ENCODE data around the gene IFNG.

IFNG gene

GRCh38 chr12:68117661-68118060 is 41.9 kb downstream of the IFNG start:
- DNase-seq (ENCODE audit: low read depth, low spot score), result no peak
- Histone ChIP-seq H3K4me1 (ENCODE audit: control insufficient read depth, insufficient read depth, low read length) (0 out of 2 replicates have a peak, but pooled peaks cover 2% of the 10 kb centered on the region), H3K27ac (ENCODE audit: low read length) (no peak overlapping the region), H3K4me3 (ENCODE audit: low read length) (no peak overlapping the region), H3K36me3 (ENCODE audit: control insufficient read depth, insufficient read depth, low read length) (no peaks in the 10 kb centered on the region), H3K27me3 (ENCODE audit: control insufficient read depth, insufficient read depth, low read length) (no peaks in the 10 kb centered on the region), H3K9me3 (ENCODE audit: control insufficient read depth, insufficient read depth, low read length) (no peaks in the 10 kb centered on the region)
- WGBS (ENCODE audit: insufficient coverage, insufficient read length), result no CpG with 5 or more reads among the region's 3 CpGs

DNA sequence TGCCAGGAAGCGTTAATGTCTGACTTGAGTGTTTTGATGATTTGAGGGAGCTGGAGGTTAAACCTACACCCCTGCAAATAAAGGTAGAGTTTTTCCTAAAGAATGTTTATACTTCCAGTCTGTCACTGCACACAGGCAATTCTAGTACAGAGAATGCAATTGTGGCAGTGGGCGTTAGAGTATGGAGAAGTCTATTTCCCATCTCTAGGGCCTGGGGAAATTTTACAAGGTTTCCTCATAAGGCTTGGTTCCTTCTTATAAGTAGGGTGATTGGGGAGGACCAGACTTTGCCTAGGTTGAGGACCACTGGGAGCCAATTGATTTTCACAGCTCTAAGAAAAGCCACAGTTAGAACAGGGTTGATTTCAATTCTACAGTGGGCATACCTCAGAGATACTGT is 44.3 kb downstream of the IFNG start:
- 0 out of 2 replicates have a peak, but pooled peaks cover 2% of the 10 kb centered on the region for H3K4me1 ChIP-seq (ENCODE audit: control insufficient read depth, insufficient read depth, low read length)
- H3K4me3 ChIP-seq (ENCODE audit: low read length), result no peak overlapping the region
- H3K27ac ChIP-seq (ENCODE audit: low read length), result no peak overlapping the region
- no peaks in the 10 kb centered on the region for H3K27me3 ChIP-seq (ENCODE audit: control insufficient read depth, insufficient read depth, low read length)
- no peaks in the 10 kb centered on the region for H3K9me3 ChIP-seq (ENCODE audit: control insufficient read depth, insufficient read depth, low read length)
- no CpG with 5 or more reads among the region's 2 CpGs for WGBS (ENCODE audit: insufficient coverage, insufficient read length)
- DNase-seq (ENCODE audit: low read depth, low spot score), result no peak
- no peaks in the 10 kb centered on the region for H3K36me3 ChIP-seq (ENCODE audit: control insufficient read depth, insufficient read depth, low read length)

- H3K4me1 ChIP-seq (ENCODE audit: control insufficient read depth, insufficient read depth, low read length), result 0 out of 2 replicates have a peak, but pooled peaks cover 2% of the 10 kb centered on the region
- DNase-seq (ENCODE audit: low read depth, low spot score), result no peak
- H3K4me3 ChIP-seq (ENCODE audit: low read length), result no peak overlapping the region
- no peaks in the 10 kb centered on the region for H3K36me3 ChIP-seq (ENCODE audit: control insufficient read depth, insufficient read depth, low read length)
- no CpG with 5 or more reads among the region's 6 CpGs for WGBS (ENCODE audit: insufficient coverage, insufficient read length)
- no peaks in the 10 kb centered on the region for H3K27me3 ChIP-seq (ENCODE audit: control insufficient read depth, insufficient read depth, low read length)
- no peak overlapping the region for H3K27ac ChIP-seq (ENCODE audit: low read length)
- H3K9me3 ChIP-seq (ENCODE audit: control insufficient read depth, insufficient read depth, low read length), result no peaks in the 10 kb centered on the region
Observed at GRCh38 chr12:68114606-68115005, 44.9 kb downstream of the IFNG start.

DNA sequence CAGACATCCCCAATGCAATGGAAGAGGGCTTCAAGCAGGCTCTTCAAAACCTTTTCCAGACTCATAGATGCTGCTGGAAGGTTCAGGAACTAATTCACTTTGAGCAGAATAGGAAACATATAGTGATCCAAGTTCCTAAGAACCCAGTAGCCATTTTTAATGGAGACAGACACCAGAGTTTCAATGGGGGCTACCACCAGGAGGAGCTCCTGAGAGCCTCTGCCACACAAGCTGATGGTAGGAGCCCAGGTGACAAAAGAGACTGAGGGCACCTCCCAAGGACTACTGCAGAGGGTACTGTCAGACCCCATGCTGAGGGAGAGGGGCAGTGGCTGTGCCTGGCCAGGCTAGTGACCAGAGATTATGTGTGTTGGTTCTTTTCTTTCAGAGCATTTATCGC is 45.9 kb downstream of the IFNG start:
- Histone ChIP-seq H3K9me3 (ENCODE audit: control insufficient read depth, insufficient read depth, low read length) (no peaks in the 10 kb centered on the region), H3K27ac (ENCODE audit: low read length) (no peak overlapping the region), H3K36me3 (ENCODE audit: control insufficient read depth, insufficient read depth, low read length) (no peaks in the 10 kb centered on the region), H3K27me3 (ENCODE audit: control insufficient read depth, insufficient read depth, low read length) (no peaks in the 10 kb centered on the region), H3K4me3 (ENCODE audit: low read length) (no peak overlapping the region), H3K4me1 (ENCODE audit: control insufficient read depth, insufficient read depth, low read length) (0 out of 2 replicates have a peak, but pooled peaks cover 2% of the 10 kb centered on the region)
- WGBS (ENCODE audit: insufficient coverage, insufficient read length), result no CpG with 5 or more reads among the region's 1 CpG
- DNase-seq (ENCODE audit: low read depth, low spot score), result peak; percentile 39

DNA sequence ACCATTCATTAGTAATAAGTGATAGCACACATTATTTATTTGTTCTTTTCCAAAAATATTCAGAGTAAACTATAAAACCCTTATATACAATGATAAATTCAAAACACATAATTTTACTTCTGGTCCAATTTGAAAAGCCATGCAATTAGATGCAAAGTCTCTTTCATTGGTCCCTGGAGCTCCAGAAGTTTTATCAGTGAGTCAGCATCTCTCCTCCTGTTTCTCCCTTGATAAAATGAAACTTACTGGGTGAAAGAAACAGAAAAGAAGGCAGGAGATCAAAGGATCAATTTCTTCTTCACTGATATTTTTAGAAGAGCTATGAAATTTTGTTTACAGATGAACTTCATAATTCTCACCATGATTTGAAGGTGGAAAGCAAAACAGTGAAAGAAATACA is 47.5 kb downstream of the IFNG start:
- no peaks in the 10 kb centered on the region for H3K4me1 ChIP-seq (ENCODE audit: control insufficient read depth, insufficient read depth, low read length)
- H3K4me3 ChIP-seq (ENCODE audit: low read length), result no peak overlapping the region

GRCh38 chr12:68109444-68110217 is 49.9 kb downstream of the IFNG start:
- no peaks in the 10 kb centered on the region for H3K9me3 ChIP-seq (ENCODE audit: control insufficient read depth, insufficient read depth, low read length)
- no peaks in the 10 kb centered on the region for H3K36me3 ChIP-seq (ENCODE audit: control insufficient read depth, insufficient read depth, low read length)
- no peak overlapping the region for H3K27ac ChIP-seq (ENCODE audit: low read length)
- no CpG with 5 or more reads among the region's 1 CpG for WGBS (ENCODE audit: insufficient coverage, insufficient read length)
- no peaks in the 10 kb centered on the region for H3K4me1 ChIP-seq (ENCODE audit: control insufficient read depth, insufficient read depth, low read length)
- no peak for DNase-seq (ENCODE audit: low read depth, low spot score)
- H3K27me3 ChIP-seq (ENCODE audit: control insufficient read depth, insufficient read depth, low read length), result no peaks in the 10 kb centered on the region
- H3K4me3 ChIP-seq (ENCODE audit: low read length), result no peak overlapping the region

More for the DNA sequence above, 47.5 kb downstream of the IFNG start:
- Histone ChIP-seq H3K27me3 (ENCODE audit: control insufficient read depth, insufficient read depth, low read length) (no peaks in the 10 kb centered on the region), H3K36me3 (ENCODE audit: control insufficient read depth, insufficient read depth, low read length) (no peaks in the 10 kb centered on the region), H3K27ac (ENCODE audit: low read length) (no peak overlapping the region), H3K9me3 (ENCODE audit: control insufficient read depth, insufficient read depth, low read length) (no peaks in the 10 kb centered on the region)
- no peak for DNase-seq (ENCODE audit: low read depth, low spot score)

- Histone ChIP-seq H3K9me3 (ENCODE audit: control insufficient read depth, insufficient read depth, low read length) (no peaks in the 10 kb centered on the region), H3K36me3 (ENCODE audit: control insufficient read depth, insufficient read depth, low read length) (no peaks in the 10 kb centered on the region), H3K27ac (ENCODE audit: low read length) (no peak overlapping the region), H3K4me1 (ENCODE audit: control insufficient read depth, insufficient read depth, low read length) (no peaks in the 10 kb centered on the region), H3K4me3 (ENCODE audit: low read length) (no peak overlapping the region), H3K27me3 (ENCODE audit: control insufficient read depth, insufficient read depth, low read length) (no peaks in the 10 kb centered on the region)
- DNase-seq (ENCODE audit: low read depth, low spot score), result no peak
Observed at GRCh38 chr12:68109001-68109400, 50.5 kb downstream of the IFNG start.

- no peaks in the 10 kb centered on the region for H3K27me3 ChIP-seq (ENCODE audit: control insufficient read depth, insufficient read depth, low read length)
- H3K4me3 ChIP-seq (ENCODE audit: low read length), result no peak overlapping the region
- DNase-seq (ENCODE audit: low read depth, low spot score), result no peak
- H3K27ac ChIP-seq (ENCODE audit: low read length), result no peak overlapping the region
- no CpG with 5 or more reads among the region's 1 CpG for WGBS (ENCODE audit: insufficient coverage, insufficient read length)
- H3K36me3 ChIP-seq (ENCODE audit: control insufficient read depth, insufficient read depth, low read length), result no peaks in the 10 kb centered on the region
- H3K9me3 ChIP-seq (ENCODE audit: control insufficient read depth, insufficient read depth, low read length), result no peaks in the 10 kb centered on the region
- H3K4me1 ChIP-seq (ENCODE audit: control insufficient read depth, insufficient read depth, low read length), result no peaks in the 10 kb centered on the region
Observed at GRCh38 chr12:68106660-68107059, 52.9 kb downstream of the IFNG start.

DNA sequence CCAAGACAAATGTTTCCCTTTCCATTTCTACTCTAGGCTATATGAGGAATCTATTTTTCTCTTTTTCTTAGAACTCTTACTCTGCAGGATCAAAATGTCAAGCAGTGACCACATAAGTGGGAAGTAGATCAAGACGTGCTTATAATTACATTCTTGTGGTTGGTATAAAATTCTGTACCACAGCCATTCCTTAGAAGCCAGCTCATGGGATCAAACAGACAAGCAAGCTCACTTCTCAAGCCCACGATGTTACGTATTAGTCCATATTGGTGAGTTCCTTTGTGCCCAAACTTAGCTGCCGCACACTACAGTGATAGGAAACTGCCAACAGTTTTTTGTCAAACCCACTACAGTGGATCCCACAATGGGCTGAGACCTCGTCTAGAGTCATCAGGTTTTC is 53.4 kb downstream of the IFNG start:
- WGBS (ENCODE audit: insufficient coverage, insufficient read length), result no CpG with 5 or more reads among the region's 5 CpGs
- no peaks in the 10 kb centered on the region for H3K27me3 ChIP-seq (ENCODE audit: control insufficient read depth, insufficient read depth, low read length)
- no peak overlapping the region for H3K27ac ChIP-seq (ENCODE audit: low read length)
- no peaks in the 10 kb centered on the region for H3K36me3 ChIP-seq (ENCODE audit: control insufficient read depth, insufficient read depth, low read length)
- H3K4me1 ChIP-seq (ENCODE audit: control insufficient read depth, insufficient read depth, low read length), result no peaks in the 10 kb centered on the region
- no peaks in the 10 kb centered on the region for H3K9me3 ChIP-seq (ENCODE audit: control insufficient read depth, insufficient read depth, low read length)
- no peak for DNase-seq (ENCODE audit: low read depth, low spot score)
- no peak overlapping the region for H3K4me3 ChIP-seq (ENCODE audit: low read length)

Data from iPS DF 6.9 (cell line).